CD4-positive, alpha-beta T cell treated with Interleukin-2 at 100 ng/mL for 4 hours (primary cell): ENCODE measurements around the gene ARID1A.
"Not testable (repeated sequence)": the region's sequence is repeated elsewhere in the genome, so short reads cannot be mapped to it uniquely, and the experiment has no call there.

ENCODE experiments used
- DNase-seq: peaks from one replicate; pipeline ENCODE4 v3.0.0-alpha.2; 2020; ENCODE audit warnings: low spot score

Gene ARID1A

GRCh38 chr1:26697978-26698849 is 2.4 kb downstream of the ARID1A start:
- DNase-seq: peak; percentile 78

- no peak for DNase-seq
Observed at GRCh38 chr1:26700711-26701110, 4.9 kb downstream of the ARID1A start.

- DNase-seq: no peak
Observed at GRCh38 chr1:26701266-26701994, 5.6 kb downstream of the ARID1A start.

- no peak for DNase-seq
Observed at GRCh38 chr1:26701995-26702679, 6.3 kb downstream of the ARID1A start.

- no peak for DNase-seq
Observed at GRCh38 chr1:26702680-26703038, 6.8 kb downstream of the ARID1A start.

- no peak for DNase-seq
Observed at GRCh38 chr1:26703478-26703877, 7.7 kb downstream of the ARID1A start.

- no peak for DNase-seq
Observed at GRCh38 chr1:26704629-26705028, 8.8 kb downstream of the ARID1A start.

GRCh38 chr1:26705227-26705626 is 9.4 kb downstream of the ARID1A start:
- DNase-seq: not testable (repeated sequence)

GRCh38 chr1:26705788-26706311 is 10.0 kb downstream of the ARID1A start:
- DNase-seq: no peak

- DNase-seq: no peak
Observed at GRCh38 chr1:26706315-26706714, 10.5 kb downstream of the ARID1A start.

GRCh38 chr1:26710811-26711210 is 15.0 kb downstream of the ARID1A start:
- no peak for DNase-seq

GRCh38 chr1:26711777-26712176 is 16.0 kb downstream of the ARID1A start:
- DNase-seq: no peak

- DNase-seq: no peak
Observed at GRCh38 chr1:26717017-26717491, 21.2 kb downstream of the ARID1A start.

GRCh38 chr1:26719205-26719604 is 23.4 kb downstream of the ARID1A start:
- DNase-seq: no peak

- peak; percentile 62 for DNase-seq
Observed at GRCh38 chr1:26721669-26722355, 26.0 kb downstream of the ARID1A start.

- DNase-seq: peak; percentile 37
Observed at GRCh38 chr1:26723013-26723991, 27.5 kb downstream of the ARID1A start.

- no peak for DNase-seq
Observed at GRCh38 chr1:26724118-26724517, 28.3 kb downstream of the ARID1A start.

- DNase-seq: no peak
Observed at GRCh38 chr1:26724926-26725325, 29.1 kb downstream of the ARID1A start.

- not testable (repeated sequence) for DNase-seq
Observed at GRCh38 chr1:26725904-26726303, 30.1 kb downstream of the ARID1A start.

- no peak for DNase-seq
Observed at GRCh38 chr1:26726784-26727183, 31.0 kb downstream of the ARID1A start.

- no peak for DNase-seq
Observed at GRCh38 chr1:26727476-26727875, 31.7 kb downstream of the ARID1A start.
